Activated naive CD4-positive, alpha-beta T cell treated with anti-CD3 and anti-CD28 coated beads, Interleukin-2, amount 50 U/mL, for 24 hours (primary cell): ENCODE measurements around the gene PFN1.

ENCODE experiments used
- H3K27ac Mint-ChIP-seq: one replicate; pipeline ENCODE4 v1.8.0; 2021; ENCODE audit warnings: mild to moderate bottlenecking, mixed read lengths
- H3K27me3 Mint-ChIP-seq: one replicate; pipeline ENCODE4 v1.8.0; 2021; ENCODE audit warnings: mixed read lengths
- H3K36me3 Mint-ChIP-seq: one replicate; pipeline ENCODE4 v1.8.0; 2021; ENCODE audit warnings: mixed read lengths
- H3K4me1 Mint-ChIP-seq: one replicate; pipeline ENCODE4 v1.8.0; 2021; ENCODE audit warnings: mixed read lengths
- H3K4me3 Mint-ChIP-seq: one replicate; pipeline ENCODE4 v1.8.0; 2021; ENCODE audit warnings: mild to moderate bottlenecking, mixed read lengths
- H3K9me3 Mint-ChIP-seq: one replicate; pipeline ENCODE4 v1.8.0; 2021; ENCODE audit warnings: mixed read lengths

PFN1 gene

GRCh38 chr17:4899341-4900230 is 48.7 kb downstream of the PFN1 start, which contains the start of gene C17orf107:
TSS of gene C17orf107 (plus strand) at chr17:4899536. CDS start at chr17:4899763, 227 bp downstream.
- Mint-ChIP-seq H3K9me3 (no peaks in the 10 kb centered on the region), H3K27me3 (no peaks in the 10 kb centered on the region), H3K27ac (peak within 1 kb of the TSS; percentile 96), H3K4me3 (peak within 1 kb of the TSS; percentile 94), H3K36me3 (no peaks in the 10 kb centered on the region), H3K4me1 (peaks cover 31% of the 10 kb centered on the region)

- Mint-ChIP-seq H3K27me3 (no peaks in the 10 kb centered on the region), H3K36me3 (no peaks in the 10 kb centered on the region), H3K4me3 (peak overlapping the region; percentile 74), H3K4me1 (peaks cover 31% of the 10 kb centered on the region), H3K27ac (no peak overlapping the region), H3K9me3 (no peaks in the 10 kb centered on the region)
These were observed 49.4 kb downstream of the PFN1 start for GRCh38 chr17:4898927-4899326.

GRCh38 chr17:4898351-4898750 is 50.0 kb downstream of the PFN1 start:
- no peaks in the 10 kb centered on the region for H3K9me3 Mint-ChIP-seq
- no peaks in the 10 kb centered on the region for H3K36me3 Mint-ChIP-seq
- H3K27me3 Mint-ChIP-seq = no peaks in the 10 kb centered on the region
- no peak overlapping the region for H3K27ac Mint-ChIP-seq
- peaks cover 26% of the 10 kb centered on the region for H3K4me1 Mint-ChIP-seq
- H3K4me3 Mint-ChIP-seq = peak overlapping the region; percentile 74

- H3K27ac Mint-ChIP-seq = no peak overlapping the region
- no peaks in the 10 kb centered on the region for H3K27me3 Mint-ChIP-seq
- peaks cover 20% of the 10 kb centered on the region for H3K4me1 Mint-ChIP-seq
- H3K4me3 Mint-ChIP-seq = no peak overlapping the region
- H3K36me3 Mint-ChIP-seq = no peaks in the 10 kb centered on the region
- H3K9me3 Mint-ChIP-seq = no peaks in the 10 kb centered on the region
These were observed 50.5 kb downstream of the PFN1 start for GRCh38 chr17:4897785-4898184.

DNA sequence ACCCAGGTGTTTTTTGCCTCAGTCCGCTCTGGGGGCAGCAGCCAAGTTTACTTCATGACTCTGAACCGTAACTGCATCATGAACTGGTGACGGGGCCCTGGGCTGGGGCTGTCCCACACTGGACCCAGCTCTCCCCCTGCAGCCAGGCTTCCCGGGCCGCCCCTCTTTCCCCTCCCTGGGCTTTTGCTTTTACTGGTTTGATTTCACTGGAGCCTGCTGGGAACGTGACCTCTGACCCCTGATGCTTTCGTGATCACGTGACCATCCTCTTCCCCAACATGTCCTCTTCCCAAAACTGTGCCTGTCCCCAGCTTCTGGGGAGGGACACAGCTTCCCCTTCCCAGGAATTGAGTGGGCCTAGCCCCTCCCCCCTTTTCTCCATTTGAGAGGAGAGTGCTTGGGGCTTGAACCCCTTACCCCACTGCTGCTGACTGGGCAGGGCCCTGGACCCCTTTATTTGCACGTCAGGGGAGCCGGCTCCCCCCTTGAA is 51.1 kb downstream of the PFN1 start:
- Mint-ChIP-seq H3K36me3 (no peaks in the 10 kb centered on the region), H3K27ac (no peak overlapping the region), H3K27me3 (no peaks in the 10 kb centered on the region), H3K4me1 (peaks cover 15% of the 10 kb centered on the region), H3K9me3 (no peaks in the 10 kb centered on the region), H3K4me3 (no peak overlapping the region)

DNA sequence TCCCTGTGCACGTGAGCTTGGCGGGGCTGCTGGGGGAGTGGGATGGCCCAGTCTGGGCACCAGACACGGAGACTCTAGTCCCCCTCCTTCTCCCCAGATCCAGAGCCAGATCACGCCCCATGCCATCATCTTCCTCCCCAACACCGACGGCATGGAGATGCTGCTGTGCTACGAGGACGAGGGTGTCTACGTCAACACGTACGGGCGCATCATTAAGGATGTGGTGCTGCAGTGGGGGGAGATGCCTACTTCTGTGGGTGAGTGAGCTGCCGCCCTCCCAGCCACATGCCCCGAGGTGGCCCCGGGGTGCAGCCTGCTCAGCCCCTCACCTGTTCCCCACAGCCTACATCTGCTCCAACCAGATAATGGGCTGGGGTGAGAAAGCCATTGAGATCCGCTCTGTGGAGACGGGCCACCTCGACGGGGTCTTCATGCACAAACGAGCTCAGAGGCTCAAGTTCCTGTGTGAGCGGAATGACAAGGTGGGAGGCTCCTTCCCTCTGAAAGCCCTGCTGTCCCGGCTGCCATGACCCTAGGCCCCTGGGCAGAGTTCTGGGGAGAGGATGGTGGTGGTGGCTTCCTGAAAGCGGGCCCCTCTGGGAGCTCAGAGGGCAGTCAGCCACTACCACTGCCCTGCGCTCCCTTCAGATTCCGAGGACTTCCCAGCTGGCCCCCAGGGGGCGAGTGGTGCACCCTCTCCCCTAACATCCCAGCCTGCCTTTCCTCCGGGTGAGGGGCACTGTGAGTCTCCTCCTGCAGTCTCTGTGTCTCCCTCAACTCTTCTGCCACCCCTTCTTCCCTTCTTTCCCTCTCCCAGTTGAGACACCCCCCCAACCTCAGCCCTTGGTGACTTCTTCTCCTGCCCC is 51.8 kb downstream of the PFN1 start:
- Mint-ChIP-seq H3K36me3 (no peaks in the 10 kb centered on the region), H3K27ac (no peak overlapping the region), H3K4me1 (peaks cover 13% of the 10 kb centered on the region)

GRCh38 chr17:4895657-4896331 is 52.5 kb downstream of the PFN1 start:
- Mint-ChIP-seq H3K27ac (no peak overlapping the region), H3K4me3 (no peak overlapping the region), H3K36me3 (no peaks in the 10 kb centered on the region), H3K9me3 (no peaks in the 10 kb centered on the region), H3K4me1 (peaks cover 13% of the 10 kb centered on the region), H3K27me3 (no peaks in the 10 kb centered on the region)

More for the DNA sequence above, 51.8 kb downstream of the PFN1 start:
- Mint-ChIP-seq H3K4me3 (no peak overlapping the region), H3K9me3 (no peaks in the 10 kb centered on the region), H3K27me3 (no peaks in the 10 kb centered on the region)
